NCI-H446 (cell line): ENCODE data around the gene TPRX1.
A peak's percentile ranks its signal among the peaks of the same experiment; 100 is the strongest.
"Not testable (repeated sequence)": the region's sequence is repeated elsewhere in the genome, so short reads cannot be mapped to it uniquely, and the experiment has no call there.

Experiments used
- DNase-seq, 2 experiments: peaks; one replicate each; lab custom pipeline; 2025; lab: John Stamatoyannopoulos, UW

TPRX1 gene

DNA sequence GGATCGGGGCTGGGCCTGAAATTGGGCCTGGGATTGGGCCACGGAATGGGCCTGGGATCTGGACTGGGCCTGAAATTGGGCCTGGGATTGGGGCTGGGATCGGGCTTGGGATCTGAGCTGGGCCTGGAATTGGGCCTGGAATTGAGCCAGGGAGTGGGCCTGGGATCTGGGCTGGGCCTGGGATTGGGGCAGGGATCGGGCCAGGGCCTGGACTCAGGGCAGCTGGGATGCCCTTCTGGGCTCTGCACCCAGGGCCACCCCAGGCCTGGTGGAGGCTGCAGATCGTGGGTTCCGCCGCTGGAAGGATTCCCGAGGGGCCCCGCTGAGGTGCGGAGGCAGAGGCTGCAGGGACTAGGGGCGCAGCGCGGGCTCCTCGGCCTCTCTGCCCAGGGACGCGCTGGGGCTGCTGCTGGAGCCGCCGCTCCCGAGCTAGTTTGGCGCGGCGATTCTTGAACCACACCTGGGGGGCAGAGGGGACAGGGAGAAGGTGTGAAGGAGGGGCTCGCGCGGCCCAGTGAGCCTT lies 1.8 kb downstream of the TPRX1 start:
- no peak for DNase-seq

DNA sequence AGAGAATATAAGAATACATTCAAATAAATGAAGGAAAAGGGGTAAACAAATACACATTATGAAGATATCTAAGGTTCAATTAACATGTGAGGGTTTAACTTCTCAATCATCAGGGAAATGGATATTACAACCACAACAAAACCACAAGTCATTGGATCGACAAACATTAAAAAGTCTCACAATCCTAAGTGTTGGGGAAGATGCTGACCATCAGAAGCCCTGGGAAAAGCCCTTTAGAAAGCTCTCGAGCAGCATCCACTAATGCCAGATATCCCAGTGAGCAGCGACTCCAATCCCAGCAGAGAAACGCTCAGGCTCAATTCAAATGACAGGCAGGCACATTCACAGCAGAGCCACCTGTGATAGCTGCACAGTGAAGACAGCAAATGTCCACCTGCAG lies 3.1 kb downstream of the TPRX1 start:
- DNase-seq = no peak

DNA sequence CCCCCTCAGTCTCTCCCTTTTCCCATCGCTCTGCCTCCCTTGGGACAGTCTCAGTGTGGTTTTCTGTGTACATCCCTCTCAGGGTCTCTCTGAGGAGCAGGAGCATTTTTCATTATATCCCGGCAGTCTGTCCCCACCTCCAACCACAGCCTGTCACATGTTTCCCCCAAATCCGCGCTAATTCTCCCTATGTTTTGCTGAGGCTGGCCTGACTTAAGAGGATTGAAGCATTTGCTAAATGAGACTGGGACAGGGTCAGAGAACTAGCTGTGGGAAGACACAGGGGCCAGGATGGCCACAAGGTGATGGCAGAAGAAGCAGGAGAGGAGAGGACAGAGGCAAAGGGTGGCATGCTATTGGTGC lies 5.5 kb downstream of the TPRX1 start:
- DNase-seq = no peak

DNA sequence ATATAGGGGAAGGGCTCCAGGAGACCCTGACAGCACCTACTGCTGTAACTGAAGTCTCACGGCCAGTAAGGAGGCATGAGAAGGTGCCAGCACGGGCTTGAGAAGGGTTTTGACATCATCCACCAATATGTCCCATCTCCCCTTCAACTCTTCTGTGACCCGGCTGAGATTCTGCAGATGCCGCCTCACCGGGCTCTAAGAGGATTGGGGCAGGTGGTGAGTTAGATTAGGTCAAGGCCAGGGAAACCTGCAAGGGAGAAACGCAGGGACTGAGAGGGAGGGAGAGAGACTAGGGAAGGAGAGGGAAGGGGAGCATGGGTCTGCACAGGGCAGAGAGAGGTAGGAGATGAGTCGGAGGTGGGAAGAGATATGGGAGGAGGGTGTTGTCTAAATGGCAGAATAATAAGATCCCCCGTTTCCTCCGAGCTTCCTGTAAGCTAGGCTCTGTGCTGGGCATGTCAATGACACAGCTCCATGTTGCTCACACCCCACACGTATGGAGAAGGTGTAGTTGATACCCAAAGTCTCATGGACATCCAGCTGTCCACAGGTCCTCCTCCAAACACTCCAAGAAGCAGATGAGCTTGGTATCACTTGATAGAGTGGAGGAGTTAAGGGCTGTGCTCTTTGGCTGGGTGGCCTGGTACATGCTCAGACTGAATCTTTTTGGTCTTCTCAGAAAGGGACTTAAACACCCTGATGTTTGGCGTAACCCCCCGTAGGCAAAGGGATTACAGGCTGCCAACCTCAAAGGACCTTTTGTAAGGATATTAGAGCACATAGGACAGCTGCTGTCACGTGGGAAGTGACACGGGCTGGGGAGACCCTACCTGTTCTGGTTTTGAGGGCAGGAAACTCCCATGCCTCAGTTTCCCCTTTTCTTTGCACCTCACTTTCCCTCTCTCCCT lies 6.1 kb downstream of the TPRX1 start:
- DNase-seq = no peak

DNA sequence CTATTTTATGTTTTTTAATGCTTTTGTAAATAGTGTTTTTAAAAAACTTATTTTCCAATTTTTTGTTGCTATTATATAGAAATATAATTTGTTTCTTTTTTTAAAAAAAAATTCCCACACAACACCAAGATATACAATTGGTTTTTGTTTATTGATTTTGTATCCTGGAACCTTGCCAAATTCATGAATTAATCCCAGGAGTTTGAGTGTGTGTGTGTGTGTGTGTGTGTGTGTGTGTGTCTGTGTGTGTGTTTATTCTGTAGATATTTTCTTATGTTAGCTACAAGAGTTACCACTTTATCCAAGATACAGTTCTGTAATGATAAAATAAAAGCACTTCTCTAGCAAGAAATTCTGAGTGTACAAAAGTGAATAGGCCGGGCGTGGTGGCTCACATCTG lies 7.6 kb downstream of the TPRX1 start:
- no peak for DNase-seq

GRCh38 chr19:47794526-47794925 lies 9.8 kb downstream of the TPRX1 start:
- DNase-seq = no peak

DNA sequence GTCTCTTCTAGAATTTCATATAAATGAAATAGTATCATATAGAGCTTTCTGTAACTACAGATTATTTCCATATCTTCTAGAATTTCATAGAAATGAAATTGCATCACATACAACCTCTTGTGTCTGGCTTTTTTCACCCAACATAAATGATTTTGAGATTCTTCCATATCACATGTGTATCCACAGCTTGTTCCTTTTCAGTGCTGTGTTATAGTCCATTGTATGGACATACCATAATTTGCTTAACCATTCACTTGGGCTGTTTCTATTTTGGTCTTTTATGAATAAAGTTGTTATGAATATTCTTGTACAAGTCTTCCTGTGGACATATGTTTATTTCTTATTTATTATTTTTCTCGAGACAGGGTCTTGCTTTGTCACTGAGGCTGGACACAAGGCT lies 11.7 kb downstream of the TPRX1 start:
- DNase-seq = no peak

DNA sequence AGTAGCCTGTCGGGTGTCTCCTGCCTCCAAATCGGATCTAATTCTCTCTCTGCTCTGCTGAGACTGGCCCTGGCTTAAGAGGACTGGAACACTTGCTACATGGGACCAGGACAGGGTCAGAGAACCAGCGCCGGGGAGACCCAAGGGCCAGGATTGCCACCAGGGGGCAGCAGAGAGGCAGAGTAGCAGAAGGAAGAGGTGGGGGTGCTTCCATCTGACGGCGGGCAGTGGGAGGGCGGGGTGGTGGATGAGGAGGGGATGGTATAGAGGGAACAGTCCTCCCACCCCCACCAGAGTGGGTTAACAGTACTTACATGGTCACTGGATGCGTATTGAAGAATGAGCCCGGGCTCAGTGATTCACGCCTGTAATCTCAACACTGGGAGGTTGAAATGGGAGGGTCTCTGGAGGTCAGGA lies 13.9 kb downstream of the TPRX1 start:
- peak; percentile 27 to 76 for DNase-seq

DNA sequence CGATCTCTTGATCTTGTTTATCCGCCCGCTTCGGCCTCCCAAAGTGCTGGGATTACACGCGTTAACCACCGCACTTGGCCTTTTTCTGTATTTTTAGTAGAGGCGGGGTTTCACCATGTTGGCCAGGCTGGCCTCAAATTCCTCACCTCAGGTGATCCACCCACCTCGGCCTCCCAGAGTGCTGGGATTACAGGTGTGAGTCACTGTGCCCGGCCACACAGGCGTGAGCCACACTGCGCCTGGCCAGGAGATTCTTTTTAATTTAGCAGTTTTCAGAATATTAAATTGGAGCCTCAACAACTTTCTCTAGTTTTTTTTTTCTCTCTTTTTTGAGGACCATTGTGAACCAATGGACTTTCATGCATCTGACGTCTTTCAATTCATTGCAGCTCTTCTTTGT lies 14.5 kb downstream of the TPRX1 start:
- DNase-seq = not testable (repeated sequence)

GRCh38 chr19:47787307-47787706 lies 17.0 kb downstream of the TPRX1 start:
- not testable (repeated sequence) for DNase-seq

DNA sequence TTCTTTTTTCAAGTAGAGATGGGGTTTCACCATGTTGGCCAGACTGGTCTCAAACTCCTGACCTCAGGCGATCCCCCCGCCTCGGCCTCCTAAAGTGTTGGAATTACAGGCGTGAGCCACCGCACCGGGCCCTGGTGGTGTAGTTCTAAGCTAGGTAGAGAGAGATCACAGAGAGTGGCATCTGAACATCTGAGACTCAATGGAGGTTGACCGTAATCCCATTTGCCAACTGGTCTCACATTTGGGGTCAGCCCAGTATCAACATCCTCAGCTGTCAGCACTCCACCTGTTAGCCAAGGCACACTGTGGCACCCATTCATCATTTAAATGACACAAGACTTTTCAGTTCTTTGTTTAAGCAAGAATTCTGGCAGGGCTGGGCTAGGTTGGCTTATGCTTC lies 17.8 kb downstream of the TPRX1 start:
- DNase-seq = no peak

- DNase-seq = no peak
Observed at GRCh38 chr19:47781590-47782262, 22.6 kb downstream of the TPRX1 start.

GRCh38 chr19:47780215-47780551 lies 24.2 kb downstream of the TPRX1 start:
- DNase-seq = no peak

GRCh38 chr19:47779524-47780214 lies 24.7 kb downstream of the TPRX1 start:
- no peak for DNase-seq

DNA sequence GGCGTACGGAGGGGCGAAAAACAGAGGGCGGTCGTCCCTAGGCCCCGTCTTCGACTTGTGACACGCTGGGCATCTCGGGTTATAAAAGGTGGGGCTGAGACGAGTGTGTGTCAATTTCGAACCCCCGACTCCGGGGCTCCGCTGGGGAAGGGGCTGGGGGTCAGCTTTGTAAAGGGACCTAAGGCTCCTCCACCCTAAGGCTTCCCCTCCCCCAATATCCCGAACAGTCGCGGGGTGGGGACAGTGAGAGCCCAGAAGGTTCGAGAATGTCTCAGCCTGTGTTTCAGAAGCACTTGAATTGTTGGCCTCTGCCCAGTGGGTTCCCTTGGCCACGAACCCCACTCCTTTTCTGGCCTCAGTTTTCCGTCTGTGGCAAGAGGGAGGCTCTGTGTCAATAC lies 25.4 kb downstream of the TPRX1 start:
- DNase-seq = no peak

DNA sequence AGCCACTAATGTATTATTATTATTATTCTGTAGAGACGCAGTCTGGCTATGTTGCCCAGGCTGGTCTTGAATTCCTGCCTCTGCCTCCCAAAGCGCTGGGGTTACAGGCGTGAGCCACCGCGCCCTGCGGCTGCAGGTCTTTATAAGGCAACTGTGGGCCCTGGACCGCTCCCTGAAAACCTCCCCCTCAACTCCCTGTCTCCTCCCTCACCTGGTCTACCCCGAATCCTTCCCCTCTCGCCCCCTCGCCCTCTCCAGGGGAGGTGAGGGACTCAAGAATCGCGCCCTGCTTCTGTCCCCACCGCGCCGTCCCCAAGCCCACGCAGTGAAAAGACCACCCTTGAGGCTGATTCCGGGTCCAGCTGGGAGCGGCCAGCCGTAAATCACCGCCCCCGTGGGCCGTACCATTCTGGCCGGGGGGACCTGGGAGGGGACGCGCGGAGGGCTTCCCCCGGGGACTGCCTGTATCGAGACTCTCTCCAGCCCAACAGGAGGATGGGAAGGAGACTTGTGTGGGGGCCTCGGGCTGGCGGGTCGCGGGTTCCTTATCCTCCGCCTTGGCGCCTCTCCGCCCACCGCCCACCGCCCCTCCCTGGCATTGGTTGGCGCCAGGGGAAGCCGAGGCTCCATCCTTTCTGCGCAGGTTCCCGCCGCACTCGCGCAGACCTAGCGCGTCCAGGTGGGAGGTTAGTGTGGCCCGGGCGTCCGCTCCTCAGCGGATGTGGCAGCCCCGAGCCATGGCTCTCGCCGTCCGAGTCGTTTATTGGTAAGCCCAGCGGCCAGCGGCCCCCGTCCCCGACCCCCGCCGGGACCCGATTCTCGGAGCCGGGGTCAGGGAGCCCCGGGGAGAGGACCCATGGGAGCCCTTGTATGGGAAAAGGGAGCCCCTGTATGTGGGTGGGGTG lies 26.1 kb downstream of the TPRX1 start, which contains the start of gene SELENOW:
Gene SELENOW, plus strand, starts transcription at position 655 of the 905 bp plus-strand sequence. Its CDS starts 83 bp downstream, at position 738.
- DNase-seq = peak; percentile 43 to 77

GRCh38 chr19:47777245-47778048 lies 26.9 kb downstream of the TPRX1 start:
- not testable (repeated sequence) for DNase-seq

- DNase-seq = no peak
Observed at GRCh38 chr19:47776568-47776967, 27.8 kb downstream of the TPRX1 start.

- DNase-seq = not testable (repeated sequence)
Observed at GRCh38 chr19:47771291-47771690, 33.1 kb downstream of the TPRX1 start.

DNA sequence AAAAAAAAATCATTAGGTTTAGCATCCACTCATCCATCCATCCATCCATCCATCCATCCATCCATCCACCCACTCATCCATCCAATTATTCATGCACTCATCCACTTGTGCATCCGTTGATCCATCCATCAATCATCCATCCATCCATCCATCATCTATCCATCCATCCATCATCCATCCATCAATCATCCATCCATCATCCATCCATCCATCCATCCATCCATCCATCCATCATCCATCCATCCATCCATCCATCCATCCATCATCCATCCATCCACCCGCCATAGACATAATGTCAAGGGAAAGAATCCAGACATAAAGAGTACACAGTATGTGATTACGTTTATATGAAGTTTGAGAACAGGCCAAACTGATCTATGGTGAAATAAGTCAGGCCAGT lies 34.8 kb downstream of the TPRX1 start:
- no peak for DNase-seq

GRCh38 chr19:47768604-47769003 lies 35.7 kb downstream of the TPRX1 start:
- no peak for DNase-seq
